Mesenchymal stem cell (in vitro differentiated cells and primary cell): ENCODE data around the gene ARRDC1.
A peak's percentile ranks its signal among the peaks of the same experiment; 100 is the strongest.

ENCODE experiments used
- DNase-seq: peaks from one replicate; pipeline ENCODE4 v3.0.0-alpha.2; 2013
- H2AFZ ChIP-seq: one replicate; pipeline ENCODE4 v1.6.1; 2013; ENCODE audit warnings: low read depth, mild to moderate bottlenecking, control low read depth, inconsistent platforms, low read length, moderate library complexity
- H2AK5ac ChIP-seq: 2 replicates; pipeline ENCODE4 v1.6.1; 2013; ENCODE audit warnings: low read length, moderate library complexity, mild to moderate bottlenecking, inconsistent platforms; ENCODE audit not compliant: severe bottlenecking
- H2BK120ac ChIP-seq: one replicate; pipeline ENCODE4 v1.6.1; 2013; ENCODE audit warnings: low read depth, mild to moderate bottlenecking, inconsistent platforms, low read length, moderate library complexity
- H2BK12ac ChIP-seq, 2 experiments: one replicate each; pipeline ENCODE4 v1.6.1; 2013; ENCODE audit warnings: inconsistent platforms in 2 of 2, low read length in 2 of 2, mild to moderate bottlenecking in 2 of 2, moderate library complexity in 2 of 2, control low read depth in 1 of 2
- H2BK15ac ChIP-seq: one replicate; pipeline ENCODE4 v1.6.1; 2013; ENCODE audit warnings: mild to moderate bottlenecking, low read depth, inconsistent platforms; ENCODE audit not compliant: poor library complexity, severe bottlenecking
- H2BK5ac ChIP-seq: 2 replicates; pipeline ENCODE4 v1.6.1; 2013; ENCODE audit warnings: low read depth, mild to moderate bottlenecking, low read length, control low read depth, inconsistent platforms; ENCODE audit not compliant: poor library complexity, severe bottlenecking
- H3K14ac ChIP-seq, 2 experiments: one replicate each; pipeline ENCODE4 v1.6.1; 2013; ENCODE audit warnings: inconsistent platforms in 2 of 2, low read length in 2 of 2, control low read depth in 1 of 2, mild to moderate bottlenecking in 1 of 2, moderate library complexity in 1 of 2
- H3K18ac ChIP-seq, 2 experiments: one replicate each; pipeline ENCODE4 v1.6.1; 2013; ENCODE audit warnings: inconsistent platforms in 2 of 2, low read length in 2 of 2, control low read depth in 1 of 2, low read depth in 1 of 2, mild to moderate bottlenecking in 1 of 2
- H3K23ac ChIP-seq, 2 experiments: one replicate each; pipeline ENCODE4 v1.6.1; 2013; ENCODE audit warnings: inconsistent platforms in 2 of 2, low read length in 2 of 2, mild to moderate bottlenecking in 2 of 2, moderate library complexity in 2 of 2, control low read depth in 1 of 2
- H3K27ac ChIP-seq: 2 replicates; pipeline ENCODE4 v1.5.1; 2013; ENCODE audit warnings: mild to moderate bottlenecking, moderate library complexity, low read length, control low read depth, inconsistent platforms; ENCODE audit not compliant: poor library complexity, severe bottlenecking
- H3K27me3 ChIP-seq, 2 experiments: 2 replicates each; pipeline versions ENCODE4 v1.6.1 to v1.7.0; 2013; ENCODE audit warnings: low read length in 2 of 2, mild to moderate bottlenecking in 2 of 2, moderate library complexity in 2 of 2, control low read depth in 1 of 2, inconsistent platforms in 1 of 2; ENCODE audit not compliant: control insufficient read depth in 1 of 2, insufficient read depth in 1 of 2
- H3K36me3 ChIP-seq, 2 experiments: 2 replicates each; pipeline versions ENCODE4 v1.6.1 to v1.7.0; 2013; ENCODE audit warnings: low read length in 2 of 2, control low read depth in 1 of 2, inconsistent platforms in 1 of 2, low read depth in 1 of 2, mild to moderate bottlenecking in 1 of 2; ENCODE audit not compliant: insufficient read depth in 2 of 2, control insufficient read depth in 1 of 2
- H3K4ac ChIP-seq, 2 experiments: one replicate each; pipeline ENCODE4 v1.6.1; 2013; ENCODE audit warnings: inconsistent platforms in 2 of 2, low read length in 2 of 2, mild to moderate bottlenecking in 2 of 2, moderate library complexity in 2 of 2, control low read depth in 1 of 2, low read depth in 1 of 2
- H3K4me1 ChIP-seq: 2 replicates; pipeline ENCODE4 v1.6.1; 2013; ENCODE audit warnings: low read depth, low read length, control low read depth; ENCODE audit not compliant: control insufficient read depth, insufficient read depth
- H3K4me2 ChIP-seq: 2 replicates; pipeline ENCODE4 v1.6.1; 2013; ENCODE audit warnings: low read length, mild to moderate bottlenecking, inconsistent platforms; ENCODE audit not compliant: poor library complexity, severe bottlenecking
- H3K4me3 ChIP-seq, 2 experiments: 2 replicates each; pipeline versions ENCODE4 v1.5.1 to v1.7.0; 2013; ENCODE audit warnings: low read length in 2 of 2, mild to moderate bottlenecking in 2 of 2, control low read depth in 1 of 2, low read depth in 1 of 2; ENCODE audit not compliant: insufficient read depth in 1 of 2
- H3K79me1 ChIP-seq: replicated peaks from 2 replicates; pipeline ENCODE4 v1.6.1; 2013; ENCODE audit warnings: mild to moderate bottlenecking, control low read depth, low read length, inconsistent platforms; ENCODE audit not compliant: poor library complexity, severe bottlenecking
- H3K9ac ChIP-seq: 2 replicates; pipeline ENCODE4 v1.7.0; 2013; ENCODE audit warnings: mild to moderate bottlenecking, low read length, moderate library complexity
- H3K9me3 ChIP-seq: 2 replicates; pipeline ENCODE4 v1.7.0; 2013; ENCODE audit warnings: mild to moderate bottlenecking, low read length; ENCODE audit not compliant: control insufficient read depth
- H4K8ac ChIP-seq: one replicate; pipeline ENCODE4 v1.6.1; 2013; ENCODE audit warnings: inconsistent platforms, mild to moderate bottlenecking, low read length, moderate library complexity
- H4K91ac ChIP-seq: one replicate; pipeline ENCODE4 v1.6.1; 2013; ENCODE audit warnings: mild to moderate bottlenecking, low read length, inconsistent platforms
- WGBS: methylation state at CpG from one replicate; pipeline ENCODE4 v1.1.7; 2013; ENCODE audit warnings: mixed read lengths; 5-methylcytosine and 5-hydroxymethylcytosine counted together

The ARRDC1 gene

GRCh38 chr9:137632230-137633161 lies 27.0 kb downstream of the ARRDC1 start:
- Histone ChIP-seq H3K9ac (no peak overlapping the region), H3K79me1 (no peaks in the 10 kb centered on the region), H3K36me3 (no peaks in the 10 kb centered on the region), H3K27ac (no peak overlapping the region), H3K4me1 (peaks cover 9% of the 10 kb centered on the region), H3K9me3 (no peaks in the 10 kb centered on the region), H2AK5ac (no peak overlapping the region), H4K91ac (no peak overlapping the region), H2BK120ac (no peak overlapping the region), H3K4me3 (no peak overlapping the region), H4K8ac (no peak overlapping the region), H3K14ac (peak overlapping the region in 1 of 2 experiments; percentile 55), H2BK12ac (no peak overlapping the region), H2BK5ac (no peak overlapping the region), H3K18ac (no peak overlapping the region), H3K23ac (no peak overlapping the region), H3K4ac (no peak overlapping the region), H3K4me2 (no peak overlapping the region), H2AFZ (no peak overlapping the region), H3K27me3 (no peaks in the 10 kb centered on the region), H2BK15ac (no peak overlapping the region)
- DNase-seq = no peak
- 98% methylated on average over 21 of the region's 23 CpGs for WGBS

- no peak overlapping the region for H2BK12ac ChIP-seq
- no peak overlapping the region for H3K9ac ChIP-seq
- H3K14ac ChIP-seq = no peak overlapping the region
- H4K8ac ChIP-seq = no peak overlapping the region
- no peak overlapping the region for H3K18ac ChIP-seq
- DNase-seq = no peak
- no peak overlapping the region for H2BK5ac ChIP-seq
- no peak overlapping the region for H2AK5ac ChIP-seq
- H3K79me1 ChIP-seq = no peaks in the 10 kb centered on the region
- H3K23ac ChIP-seq = no peak overlapping the region
- H2AFZ ChIP-seq = no peak overlapping the region
- no peak overlapping the region for H4K91ac ChIP-seq
- WGBS = 97% methylated on average over 5 of the region's 5 CpGs
- no peaks in the 10 kb centered on the region for H3K27me3 ChIP-seq
- no peak overlapping the region for H2BK120ac ChIP-seq
- peaks cover 0 to 2% of the 10 kb centered on the region in 2 experiments for H3K36me3 ChIP-seq
- no peak overlapping the region for H3K4me2 ChIP-seq
- H2BK15ac ChIP-seq = no peak overlapping the region
- H3K27ac ChIP-seq = no peak overlapping the region
- H3K4me3 ChIP-seq = no peak overlapping the region
- H3K4me1 ChIP-seq = peaks cover 7% of the 10 kb centered on the region
- H3K9me3 ChIP-seq = no peaks in the 10 kb centered on the region
- no peak overlapping the region for H3K4ac ChIP-seq
Measured at GRCh38 chr9:137634016-137634415, 28.5 kb downstream of the ARRDC1 start.

- H3K23ac ChIP-seq = no peak overlapping the region
- H3K4ac ChIP-seq = no peak overlapping the region
- peak overlapping the region in 1 of 2 experiments; percentile 62 for H3K4me3 ChIP-seq
- H2AFZ ChIP-seq = no peak overlapping the region
- no peak overlapping the region for H2BK5ac ChIP-seq
- H3K9ac ChIP-seq = peak overlapping the region; percentile 80
- no peak overlapping the region for H4K91ac ChIP-seq
- peaks cover 3% of the 10 kb centered on the region for H3K79me1 ChIP-seq
- H2BK120ac ChIP-seq = no peak overlapping the region
- no peak overlapping the region for H3K27ac ChIP-seq
- 97% methylated on average over 5 of the region's 6 CpGs for WGBS
- H2BK12ac ChIP-seq = no peak overlapping the region
- DNase-seq = no peak
- peaks cover 6 to 11% of the 10 kb centered on the region in 2 experiments for H3K36me3 ChIP-seq
- no peak overlapping the region for H3K18ac ChIP-seq
- no peak overlapping the region for H4K8ac ChIP-seq
- no peaks in the 10 kb centered on the region for H3K27me3 ChIP-seq
- H3K9me3 ChIP-seq = no peaks in the 10 kb centered on the region
- no peak overlapping the region for H3K4me2 ChIP-seq
- no peaks in the 10 kb centered on the region for H3K4me1 ChIP-seq
- H2BK15ac ChIP-seq = no peak overlapping the region
- no peak overlapping the region for H3K14ac ChIP-seq
- no peak overlapping the region for H2AK5ac ChIP-seq
Measured at GRCh38 chr9:137638680-137639079, 33.2 kb downstream of the ARRDC1 start.

GRCh38 chr9:137639303-137640051 lies 34.0 kb downstream of the ARRDC1 start:
- 92% methylated on average over 10 of the region's 12 CpGs for WGBS
- no peak overlapping the region for H2BK15ac ChIP-seq
- no peak overlapping the region for H4K91ac ChIP-seq

More at GRCh38 chr9:137639303-137640051, 34.0 kb downstream of the ARRDC1 start:
- Histone ChIP-seq H3K36me3 (peaks cover 10 to 15% of the 10 kb centered on the region in 2 experiments), H3K4me2 (no peak overlapping the region), H3K18ac (no peak overlapping the region), H2BK5ac (no peak overlapping the region), H2AK5ac (no peak overlapping the region), H2AFZ (no peak overlapping the region), H3K27ac (no peak overlapping the region), H2BK12ac (no peak overlapping the region), H3K9ac (peak overlapping the region; percentile 80), H3K4me1 (no peaks in the 10 kb centered on the region), H3K4ac (no peak overlapping the region), H3K79me1 (peaks cover 6% of the 10 kb centered on the region), H3K9me3 (no peaks in the 10 kb centered on the region), H4K8ac (no peak overlapping the region), H3K4me3 (peak overlapping the region in 1 of 2 experiments; percentile 62), H2BK120ac (no peak overlapping the region), H3K23ac (no peak overlapping the region), H3K14ac (no peak overlapping the region), H3K27me3 (no peaks in the 10 kb centered on the region)
- DNase-seq = peak; percentile 57
